ENCODE results near the gene COX20. TPM values are rescaled to one million over a fixed set of nuclear protein-coding genes. Genes with fewer than 3 reads are reported as not detected.

COX20 gene
- total and polyA plus RNA-seq, 10 of the 15 experiments (the other 5 are each of a cell fraction or from before 2014, with no cell fraction given): 22.8 to 112 (median 52.7) TPM

DNA sequence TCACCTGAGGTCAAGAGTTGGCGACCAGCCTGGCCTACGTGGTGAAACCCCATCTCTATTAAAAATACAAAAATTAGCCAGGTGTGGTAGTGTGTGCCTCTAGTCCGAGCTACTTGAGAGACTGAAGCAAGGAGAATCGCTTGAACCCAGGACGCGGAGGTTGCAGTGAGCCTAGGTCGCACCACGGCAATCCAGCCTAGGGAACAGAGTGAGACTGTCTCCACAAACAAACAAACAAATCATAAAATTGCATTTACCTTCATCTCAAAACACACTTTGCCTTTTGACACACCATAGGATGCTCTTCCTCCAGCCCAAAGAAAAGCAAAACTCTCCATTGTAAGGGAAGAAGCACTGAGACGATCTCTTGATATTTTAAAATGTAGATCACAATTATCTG lies 24.6 kb downstream of the COX20 start:
- intact Hi-C loops (cut with micrococcal nuclease; ENCODE audit: unreplicated experiment) (no loop called here), in situ Hi-C loops (cut with MboI) (loop anchor here (5.0 kb wide), 1 partner anchor 107 kb away; a partner anchor contains a TSS)
- Histone ChIP-seq H3K9me3 (replicated peaks; ENCODE audit: control insufficient read depth, insufficient read depth, low read length) (no peaks in the 10 kb centered on the region), H3K9ac (ENCODE audit: control insufficient read depth, insufficient read depth, low read length) (peak overlapping the region; percentile 8; the same call in 1 of the 2 replicates), H3K79me2 (ENCODE audit: control insufficient read depth, insufficient read depth, low read length) (peaks cover 96% of the 10 kb centered on the region), H3K4me3 (peak overlapping the region; percentile 100), H3K27me3 (replicated peaks in 1 of 2; ENCODE audit: control insufficient read depth in 2 of 2, insufficient read depth in 2 of 2, low read length in 1 of 2) (no peaks in the 10 kb centered on the region), H4K20me1 (ENCODE audit: control insufficient read depth, insufficient read depth) (peaks cover 14% of the 10 kb centered on the region), H3K27ac (ENCODE audit: control insufficient read depth, insufficient read depth) (no peak overlapping the region), H2AFZ (ENCODE audit: control insufficient read depth, low read depth, low read length) (no peak overlapping the region), H3K4me1 (ENCODE audit: control insufficient read depth, insufficient read depth, low read length) (peaks cover 3% of the 10 kb centered on the region; the same call in 1 of the 2 replicates), H3K36me3 (ENCODE audit: control insufficient read depth in 2 of 2, insufficient read depth in 2 of 2, low read length in 1 of 2) (peaks cover 10 to 53% of the 10 kb centered on the region in 2 experiments), H3K4me2 (ENCODE audit: control insufficient read depth, insufficient read depth) (peak overlapping the region; percentile 82)
- no peak for TF ChIP-seq SIX5 (IDR thresholded peaks at IDR 0.05; ENCODE audit: low read depth, low read length, severe bottlenecking)
- TF ChIP-seq ZBTB11 (CRISPR knock-in tag; IDR thresholded peaks at IDR 0.05): no peak
- no peak for TF ChIP-seq MTA2 (IDR thresholded peaks at IDR 0.05; ENCODE audit: low read depth)
- no peak for TF ChIP-seq ASH2L (IDR thresholded peaks at IDR 0.05; ENCODE audit: borderline replicate concordance, low read depth)
- TF ChIP-seq JUNB (IDR thresholded peaks at IDR 0.05): no peak
- TF ChIP-seq CBX3 (IDR thresholded peaks at IDR 0.05; ENCODE audit: borderline replicate concordance, low read depth): no peak
- TF ChIP-seq CREM (IDR thresholded peaks at IDR 0.05; ENCODE audit: low read depth): no peak
- TF ChIP-seq CTCF (IDR thresholded peaks at IDR 0.05 in 2 of 3, conservative IDR thresholded peaks at IDR 0.05 in 1 of 3; ENCODE audit: control insufficient read depth in 2 of 3, extremely low read depth in 1 of 3, insufficient read depth in 1 of 3, low read depth in 3 of 3, low read length in 3 of 3): no peak
- SMC1A ChIA-PET (ENCODE audit: uncharacterized antibody, unreplicated experiment): interaction anchor here (1.3 to 18.4 kb wide), 9 partner anchors 10 to 182 kb away, joined by 3 to 360 read pairs (median 12); partner anchors contain the start of gene COX20
- FAIRE-seq: no peak
- ATAC-seq: no peak
- no peak for DNase-seq (ENCODE audit: low read depth, low spot score)
- RAD21 ChIA-PET (ENCODE audit: unreplicated experiment): interaction anchor here (1.1 to 4.2 kb wide), 7 partner anchors 9 to 182 kb away, joined by 3 to 44 read pairs (median 5); partner anchors contain the start of gene COX20
- no TSS peak for BruUV-seq (replicated peaks)
- CTCF ChIA-PET: interaction anchor here (1.4 to 11.1 kb wide), 7 partner anchors 9 to 182 kb away, joined by 4 to 98 read pairs (median 11); partner anchors contain the start of gene COX20
- 69% methylated on average over 9 of the region's 9 CpGs for WGBS (ENCODE audit: insufficient coverage, insufficient replicate concordance, low lambda C conversion rate, missing lambda C conversion rate)
- POLR2A ChIA-PET: interaction anchor here (1.1 to 21.2 kb wide), 5 partner anchors 9 to 183 kb away, joined by 3 to 350 read pairs (median 9); partner anchors contain the start of gene COX20
